ENCODE data around the gene QKI. TPM values are rescaled to one million over a fixed set of nuclear protein-coding genes. Genes with fewer than 3 reads are reported as not detected.
"Not testable (repeated sequence)": the region's sequence is repeated elsewhere in the genome, so short reads cannot be mapped to it uniquely, and the experiment has no call there.

The QKI gene
- total and polyA plus RNA-seq, 3 donors from 2014 or later = 148 to 366 (median 315) TPM

GRCh38 chr6:163375361-163375760, 39.2 kb upstream of the QKI start:
- Histone ChIP-seq H3K36me3 (ENCODE audit: low read depth, missing control alignments) (no peaks in the 10 kb centered on the region), H3K9me3 (no peaks in the 10 kb centered on the region), H3K4me1 (peaks cover 11% of the 10 kb centered on the region), H3K27me3 (no peaks in the 10 kb centered on the region), H3K27ac (no peak overlapping the region), H3K4me3 (no peak overlapping the region)
- intact Hi-C loops (cut with DNase I; ENCODE audit: low total_unique reads) = no loop called here
- no peak for TF ChIP-seq POLR2A (IDR thresholded peaks at IDR 0.05)
- TF ChIP-seq, protein P1, sequence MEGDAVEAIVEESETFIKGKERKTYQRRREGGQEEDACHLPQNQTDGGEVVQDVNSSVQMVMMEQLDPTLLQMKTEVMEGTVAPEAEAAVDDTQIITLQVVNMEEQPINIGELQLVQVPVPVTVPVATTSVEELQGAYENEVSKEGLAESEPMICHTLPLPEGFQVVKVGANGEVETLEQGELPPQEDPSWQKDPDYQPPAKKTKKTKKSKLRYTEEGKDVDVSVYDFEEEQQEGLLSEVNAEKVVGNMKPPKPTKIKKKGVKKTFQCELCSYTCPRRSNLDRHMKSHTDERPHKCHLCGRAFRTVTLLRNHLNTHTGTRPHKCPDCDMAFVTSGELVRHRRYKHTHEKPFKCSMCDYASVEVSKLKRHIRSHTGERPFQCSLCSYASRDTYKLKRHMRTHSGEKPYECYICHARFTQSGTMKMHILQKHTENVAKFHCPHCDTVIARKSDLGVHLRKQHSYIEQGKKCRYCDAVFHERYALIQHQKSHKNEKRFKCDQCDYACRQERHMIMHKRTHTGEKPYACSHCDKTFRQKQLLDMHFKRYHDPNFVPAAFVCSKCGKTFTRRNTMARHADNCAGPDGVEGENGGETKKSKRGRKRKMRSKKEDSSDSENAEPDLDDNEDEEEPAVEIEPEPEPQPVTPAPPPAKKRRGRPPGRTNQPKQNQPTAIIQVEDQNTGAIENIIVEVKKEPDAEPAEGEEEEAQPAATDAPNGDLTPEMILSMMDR (IDR thresholded peaks at IDR 0.05) = no peak
- WGBS, 2 donors = 83 to 88% methylated on average over 6 to 10 of the region's 10 CpGs
- no peak for DNase-seq

DNA sequence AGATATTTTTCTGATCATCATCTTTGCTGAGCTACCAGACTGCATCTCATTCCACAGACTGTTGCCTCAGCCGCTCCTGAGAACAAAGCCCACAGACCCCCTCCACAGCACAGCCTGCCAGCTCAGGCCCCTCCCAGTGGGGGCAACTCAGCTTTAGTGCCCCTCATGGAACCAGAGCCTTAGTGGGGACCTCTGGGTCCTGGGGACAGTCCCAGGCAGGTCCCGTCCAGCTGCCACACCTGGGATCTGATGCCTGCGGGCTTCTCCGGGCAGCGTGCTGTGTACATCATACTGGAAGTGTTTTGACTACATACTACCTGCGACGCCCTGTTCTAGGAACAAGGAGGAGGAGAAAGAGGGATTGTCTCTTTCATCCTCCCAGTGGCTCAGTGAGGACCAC, 38.3 kb upstream of the QKI start:
- H3K4me3 ChIP-seq = no peak overlapping the region
- no peaks in the 10 kb centered on the region for H3K27me3 ChIP-seq
- WGBS, 2 donors = 80 to 95% methylated on average over 2 to 7 of the region's 7 CpGs
- no peak overlapping the region for H3K27ac ChIP-seq
- peaks cover 11% of the 10 kb centered on the region for H3K4me1 ChIP-seq
- intact Hi-C loops (cut with DNase I; ENCODE audit: low total_unique reads) = no loop called here
- no peaks in the 10 kb centered on the region for H3K36me3 ChIP-seq (ENCODE audit: low read depth, missing control alignments)
- H3K9me3 ChIP-seq = no peaks in the 10 kb centered on the region
- TF ChIP-seq POLR2A (IDR thresholded peaks at IDR 0.05) = no peak
- TF ChIP-seq, protein P1 (IDR thresholded peaks at IDR 0.05) = no peak
- no peak for DNase-seq

DNA sequence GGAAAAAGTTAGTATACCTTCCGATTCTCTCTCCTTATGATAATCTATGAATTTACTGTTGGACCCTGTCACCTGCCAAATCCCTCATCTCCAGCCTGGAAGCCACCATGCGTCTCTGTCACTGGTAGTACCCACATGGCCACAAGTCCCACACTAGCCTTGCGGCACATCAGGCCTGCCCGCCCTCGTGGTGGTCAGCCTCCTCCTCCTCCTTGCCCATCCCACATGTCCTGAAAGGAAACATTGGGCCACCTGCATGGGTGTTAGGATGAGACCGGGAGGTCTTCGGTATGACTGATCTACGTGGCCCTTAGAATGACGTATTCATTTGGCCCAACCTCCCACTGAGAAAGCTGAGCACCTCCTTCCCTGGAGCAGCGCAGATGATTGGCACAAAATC, 37.0 kb upstream of the QKI start:
- intact Hi-C loops (cut with DNase I; ENCODE audit: low total_unique reads) = no loop called here
- H3K36me3 ChIP-seq (ENCODE audit: low read depth, missing control alignments) = no peaks in the 10 kb centered on the region
- WGBS, 2 donors = 89 to 95% methylated on average over 6 to 10 of the region's 10 CpGs
- H3K9me3 ChIP-seq = no peaks in the 10 kb centered on the region
- peaks cover 11% of the 10 kb centered on the region for H3K4me1 ChIP-seq
- H3K4me3 ChIP-seq = no peak overlapping the region
- DNase-seq = no peak
- H3K27me3 ChIP-seq = no peaks in the 10 kb centered on the region
- H3K27ac ChIP-seq = no peak overlapping the region
- no peak for TF ChIP-seq POLR2A (IDR thresholded peaks at IDR 0.05)
- TF ChIP-seq, protein P1 (IDR thresholded peaks at IDR 0.05) = no peak

DNA sequence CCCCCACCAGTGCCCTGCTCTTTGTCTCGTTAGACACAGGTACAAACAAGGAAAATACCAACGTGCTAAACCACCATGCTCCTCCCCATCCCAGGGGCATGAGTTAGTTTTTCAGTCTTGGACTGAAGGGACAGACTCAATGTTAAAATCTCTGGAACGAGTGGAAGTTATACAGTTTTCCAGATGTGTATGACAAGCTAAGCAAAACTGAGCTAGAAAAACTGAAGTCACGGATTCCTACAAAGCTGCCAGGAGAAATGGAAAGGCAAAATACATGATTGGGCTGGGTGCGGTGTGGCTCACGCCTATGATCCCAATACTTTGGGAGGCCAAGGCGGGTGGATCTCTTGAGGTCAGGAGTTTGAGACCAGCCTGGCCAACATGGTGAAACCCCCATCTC, 34.3 kb upstream of the QKI start:
- H3K36me3 ChIP-seq (ENCODE audit: low read depth, missing control alignments) = no peaks in the 10 kb centered on the region
- no peak overlapping the region for H3K27ac ChIP-seq
- no peak for DNase-seq
- H3K4me1 ChIP-seq = no peaks in the 10 kb centered on the region
- WGBS, 2 donors = 80 to 82% methylated on average over 7 of the region's 7 CpGs
- no peaks in the 10 kb centered on the region for H3K9me3 ChIP-seq
- no peak overlapping the region for H3K4me3 ChIP-seq
- intact Hi-C loops (cut with DNase I; ENCODE audit: low total_unique reads) = no loop called here
- TF ChIP-seq, protein P1 (IDR thresholded peaks at IDR 0.05) = no peak
- TF ChIP-seq POLR2A (IDR thresholded peaks at IDR 0.05) = no peak
- H3K27me3 ChIP-seq = no peaks in the 10 kb centered on the region

- H3K36me3 ChIP-seq (ENCODE audit: low read depth, missing control alignments) = no peaks in the 10 kb centered on the region
- H3K4me3 ChIP-seq = no peak overlapping the region
- 94 to 95% methylated on average over 8 of the region's 8 CpGs for WGBS, 2 donors
- TF ChIP-seq POLR2A (IDR thresholded peaks at IDR 0.05) = no peak
- TF ChIP-seq, protein P1 (IDR thresholded peaks at IDR 0.05) = no peak
- no peaks in the 10 kb centered on the region for H3K9me3 ChIP-seq
- H3K27ac ChIP-seq = no peak overlapping the region
- no peaks in the 10 kb centered on the region for H3K4me1 ChIP-seq
- DNase-seq = no peak
- no peaks in the 10 kb centered on the region for H3K27me3 ChIP-seq
- intact Hi-C loops (cut with DNase I; ENCODE audit: low total_unique reads) = no loop called here
These were observed 33.3 kb upstream of the QKI start for GRCh38 chr6:163381118-163381756.

GRCh38 chr6:163383396-163383795, 31.1 kb upstream of the QKI start:
- H3K4me3 ChIP-seq; DNase-seq; H3K27ac ChIP-seq; H3K9me3 ChIP-seq; H3K27me3 ChIP-seq; H3K36me3 ChIP-seq (ENCODE audit: low read depth, missing control alignments); H3K4me1 ChIP-seq; intact Hi-C loops (cut with DNase I; ENCODE audit: low total_unique reads): not testable (repeated sequence)
- 84 to 93% methylated on average over 3 of the region's 3 CpGs for WGBS, 2 donors
